ENCODE data around the gene TMEM221. TPM values are rescaled to one million over a fixed set of nuclear protein-coding genes. Genes with fewer than 3 reads are reported as not detected.
A peak's percentile ranks its signal among the peaks of the same experiment; 100 is the strongest.

Gene TMEM221
- total and polyA plus RNA-seq, 9 of the 15 experiments (the other 6 are each of a cell fraction or from before 2014, with no cell fraction given), result 0.06 to 0.35 TPM; not detected in 7

DNA sequence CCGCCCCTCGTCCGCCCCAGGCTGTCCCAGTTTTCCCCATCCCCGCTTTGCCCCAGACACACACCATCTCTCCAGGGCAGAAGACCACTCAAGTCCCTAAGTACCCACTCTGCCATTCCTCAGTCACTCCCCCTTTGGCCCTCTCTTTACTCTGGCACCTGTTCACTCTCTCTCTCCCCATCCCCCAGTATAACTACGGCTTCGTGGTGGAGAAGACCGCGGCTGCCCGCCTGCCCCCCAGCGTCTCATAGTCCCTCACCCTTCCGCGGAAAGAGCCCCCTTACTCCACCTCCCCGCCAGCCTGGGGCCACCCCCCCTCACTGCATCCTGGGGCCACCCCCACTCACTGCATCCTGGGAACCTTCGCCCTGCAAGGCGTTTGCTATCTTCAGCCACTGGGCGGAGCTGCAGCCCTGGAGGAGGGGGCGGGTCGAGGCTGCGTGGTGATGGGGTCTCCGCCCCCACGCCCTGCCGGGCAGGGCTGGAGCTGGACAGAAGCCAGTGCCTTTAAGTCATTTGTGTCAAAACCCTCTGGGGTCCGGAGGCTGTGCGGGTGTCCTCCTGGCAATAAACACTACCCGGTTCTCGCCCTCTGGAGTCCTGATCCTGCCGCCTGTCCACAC, 23.6 kb downstream of the TMEM221 start (continued):
- TF ChIP-seq ZBTB49 (CRISPR knock-in tag; IDR thresholded peaks at IDR 0.05; ENCODE audit: borderline replicate concordance) (no peak), ZNF395 (CRISPR knock-in tag; IDR thresholded peaks at IDR 0.05) (no peak), RBM22 (IDR thresholded peaks at IDR 0.05; ENCODE audit: low read depth, low read length, poor library complexity, severe bottlenecking) (no peak), TRIM25 (IDR thresholded peaks at IDR 0.05; ENCODE audit: borderline replicate concordance) (no peak), ZNF436 (CRISPR knock-in tag; IDR thresholded peaks at IDR 0.05) (no peak), TCF7L2 (IDR thresholded peaks at IDR 0.05; ENCODE audit: low read depth, low read length) (no peak), KDM4B (IDR thresholded peaks at IDR 0.05; ENCODE audit: borderline replicate concordance in 2 of 2, low read depth in 1 of 2) (peak in 1 of 2 experiments; percentile 52; a peak in 1 of 4 replicates), NR2C1 (IDR thresholded peaks at IDR 0.05) (no peak), NR2C1 (tag; IDR thresholded peaks at IDR 0.05) (no peak)
- TF ChIP-seq, protein P1, sequence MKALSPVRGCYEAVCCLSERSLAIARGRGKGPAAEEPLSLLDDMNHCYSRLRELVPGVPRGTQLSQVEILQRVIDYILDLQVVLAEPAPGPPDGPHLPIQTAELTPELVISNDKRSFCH (CRISPR knock-in tag; IDR thresholded peaks at IDR 0.05), result no peak
- TF ChIP-seq, protein P1 (tag; IDR thresholded peaks at IDR 0.05), result no peak
- TF ChIP-seq, protein P2, sequence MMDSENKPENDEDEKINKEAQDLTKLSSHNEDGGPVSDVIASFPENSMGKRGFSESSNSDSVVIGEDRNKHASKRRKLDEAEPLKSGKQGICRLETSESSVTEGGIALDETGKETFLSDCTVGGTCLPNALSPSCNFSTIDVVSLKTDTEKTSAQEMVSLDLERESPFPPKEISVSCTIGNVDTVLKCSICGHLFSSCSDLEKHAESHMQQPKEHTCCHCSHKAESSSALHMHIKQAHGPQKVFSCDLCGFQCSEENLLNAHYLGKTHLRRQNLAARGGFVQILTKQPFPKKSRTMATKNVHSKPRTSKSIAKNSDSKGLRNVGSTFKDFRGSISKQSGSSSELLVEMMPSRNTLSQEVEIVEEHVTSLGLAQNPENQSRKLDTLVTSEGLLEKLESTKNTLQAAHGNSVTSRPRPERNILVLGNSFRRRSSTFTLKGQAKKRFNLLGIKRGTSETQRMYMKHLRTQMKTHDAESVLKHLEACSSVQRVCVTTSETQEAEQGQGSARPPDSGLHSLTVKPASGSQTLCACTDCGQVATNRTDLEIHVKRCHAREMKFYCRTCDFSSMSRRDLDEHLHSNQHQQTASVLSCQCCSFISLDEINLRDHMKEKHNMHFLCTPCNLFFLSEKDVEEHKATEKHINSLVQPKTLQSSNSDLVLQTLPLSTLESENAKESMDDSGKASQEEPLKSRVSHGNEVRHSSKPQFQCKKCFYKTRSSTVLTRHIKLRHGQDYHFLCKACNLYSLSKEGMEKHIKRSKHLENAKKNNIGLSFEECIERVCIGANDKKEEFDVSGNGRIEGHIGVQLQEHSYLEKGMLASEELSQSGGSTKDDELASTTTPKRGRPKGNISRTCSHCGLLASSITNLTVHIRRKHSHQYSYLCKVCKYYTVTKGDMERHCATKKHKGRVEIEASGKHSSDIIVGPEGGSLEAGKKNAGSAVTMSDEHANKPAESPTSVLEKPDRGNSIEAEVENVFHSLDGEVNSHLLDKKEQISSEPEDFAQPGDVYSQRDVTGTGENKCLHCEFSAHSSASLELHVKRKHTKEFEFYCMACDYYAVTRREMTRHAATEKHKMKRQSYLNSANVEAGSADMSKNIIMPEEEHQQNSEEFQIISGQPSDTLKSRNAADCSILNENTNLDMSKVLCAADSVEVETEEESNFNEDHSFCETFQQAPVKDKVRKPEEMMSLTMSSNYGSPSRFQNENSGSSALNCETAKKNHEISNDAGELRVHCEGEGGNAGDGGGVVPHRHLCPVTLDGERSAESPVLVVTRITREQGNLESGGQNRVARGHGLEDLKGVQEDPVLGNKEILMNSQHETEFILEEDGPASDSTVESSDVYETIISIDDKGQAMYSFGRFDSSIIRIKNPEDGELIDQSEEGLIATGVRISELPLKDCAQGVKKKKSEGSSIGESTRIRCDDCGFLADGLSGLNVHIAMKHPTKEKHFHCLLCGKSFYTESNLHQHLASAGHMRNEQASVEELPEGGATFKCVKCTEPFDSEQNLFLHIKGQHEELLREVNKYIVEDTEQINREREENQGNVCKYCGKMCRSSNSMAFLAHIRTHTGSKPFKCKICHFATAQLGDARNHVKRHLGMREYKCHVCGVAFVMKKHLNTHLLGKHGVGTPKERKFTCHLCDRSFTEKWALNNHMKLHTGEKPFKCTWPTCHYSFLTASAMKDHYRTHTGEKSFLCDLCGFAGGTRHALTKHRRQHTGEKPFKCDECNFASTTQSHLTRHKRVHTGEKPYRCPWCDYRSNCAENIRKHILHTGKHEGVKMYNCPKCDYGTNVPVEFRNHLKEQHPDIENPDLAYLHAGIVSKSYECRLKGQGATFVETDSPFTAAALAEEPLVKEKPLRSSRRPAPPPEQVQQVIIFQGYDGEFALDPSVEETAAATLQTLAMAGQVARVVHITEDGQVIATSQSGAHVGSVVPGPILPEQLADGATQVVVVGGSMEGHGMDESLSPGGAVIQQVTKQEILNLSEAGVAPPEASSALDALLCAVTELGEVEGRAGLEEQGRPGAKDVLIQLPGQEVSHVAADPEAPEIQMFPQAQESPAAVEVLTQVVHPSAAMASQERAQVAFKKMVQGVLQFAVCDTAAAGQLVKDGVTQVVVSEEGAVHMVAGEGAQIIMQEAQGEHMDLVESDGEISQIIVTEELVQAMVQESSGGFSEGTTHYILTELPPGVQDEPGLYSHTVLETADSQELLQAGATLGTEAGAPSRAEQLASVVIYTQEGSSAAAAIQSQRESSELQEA (IDR thresholded peaks at IDR 0.05; ENCODE audit: low read depth), result no peak

Measured in K562 (cell line).